Body of pancreas (tissue), 4 donors: ENCODE measurements around the gene DIS3L2.

Experiments used
- POLR2A ChIP-seq, 3 donors: fragments of 450-650 bp; IDR thresholded peaks; one replicate each; pipeline ENCODE4 v1.6.1; 2016; ENCODE audit warnings: antibody characterized with exemption in 3 of 3, mild to moderate bottlenecking in 2 of 3
- TF ChIP-seq, protein P1 (sequence below), 7 experiments: fragments of 450-650 bp in 4 of 7; fragments of 200-600 bp in 3 of 7; sonication (generic) in 3 of 7; IDR thresholded peaks; one replicate each; pipeline ENCODE4 v1.5.1; 2016 to 2019; ENCODE audit warnings: antibody characterized with exemption in 7 of 7

DNA sequence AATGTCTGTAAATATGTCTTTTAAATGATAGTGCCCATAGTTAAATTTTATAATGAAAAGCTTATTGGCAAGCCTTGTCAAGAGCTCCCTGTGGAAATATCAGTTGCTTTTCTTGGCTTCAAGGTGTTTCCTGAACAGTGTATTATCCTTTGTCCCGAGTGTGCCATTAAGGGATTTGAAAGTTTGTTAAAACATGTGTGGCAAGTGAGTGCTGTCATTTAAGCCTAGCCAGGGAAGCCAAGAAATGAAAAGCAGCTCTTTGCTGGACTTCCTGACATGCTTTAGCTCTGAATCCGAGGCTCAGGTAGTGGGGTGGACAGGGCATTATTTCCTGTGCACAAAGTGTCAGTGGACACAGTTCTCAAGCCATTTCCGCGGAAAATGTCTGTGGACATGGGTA, 111.5 kb downstream of the DIS3L2 start:
- TF ChIP-seq, protein P1, sequence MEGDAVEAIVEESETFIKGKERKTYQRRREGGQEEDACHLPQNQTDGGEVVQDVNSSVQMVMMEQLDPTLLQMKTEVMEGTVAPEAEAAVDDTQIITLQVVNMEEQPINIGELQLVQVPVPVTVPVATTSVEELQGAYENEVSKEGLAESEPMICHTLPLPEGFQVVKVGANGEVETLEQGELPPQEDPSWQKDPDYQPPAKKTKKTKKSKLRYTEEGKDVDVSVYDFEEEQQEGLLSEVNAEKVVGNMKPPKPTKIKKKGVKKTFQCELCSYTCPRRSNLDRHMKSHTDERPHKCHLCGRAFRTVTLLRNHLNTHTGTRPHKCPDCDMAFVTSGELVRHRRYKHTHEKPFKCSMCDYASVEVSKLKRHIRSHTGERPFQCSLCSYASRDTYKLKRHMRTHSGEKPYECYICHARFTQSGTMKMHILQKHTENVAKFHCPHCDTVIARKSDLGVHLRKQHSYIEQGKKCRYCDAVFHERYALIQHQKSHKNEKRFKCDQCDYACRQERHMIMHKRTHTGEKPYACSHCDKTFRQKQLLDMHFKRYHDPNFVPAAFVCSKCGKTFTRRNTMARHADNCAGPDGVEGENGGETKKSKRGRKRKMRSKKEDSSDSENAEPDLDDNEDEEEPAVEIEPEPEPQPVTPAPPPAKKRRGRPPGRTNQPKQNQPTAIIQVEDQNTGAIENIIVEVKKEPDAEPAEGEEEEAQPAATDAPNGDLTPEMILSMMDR (IDR thresholded peaks at IDR 0.05), result no peak
- no peak for TF ChIP-seq POLR2A (IDR thresholded peaks at IDR 0.05)
